Sigmoid colon (tissue), 4 donors: Measurements from ENCODE around the gene OR11A1.

Source experiments
- CTCF ChIP-seq, 4 experiments: fragments of 450-650 bp in 3 of 4; fragments of 200-600 bp in 1 of 4; IDR thresholded peaks; one replicate each; pipeline ENCODE4 v1.5.1; 2016 to 2019; ENCODE audit warnings: antibody characterized with exemption in 4 of 4, mild to moderate bottlenecking in 3 of 4, moderate library complexity in 2 of 4
- EP300 ChIP-seq, 4 donors: sonication (generic); formaldehyde crosslinking; IDR thresholded peaks; one replicate each; pipeline ENCODE4 v1.6.1; 2017; ENCODE audit warnings: antibody characterized with exemption in 4 of 4
- POLR2A ChIP-seq, 2 donors: fragments of 450-650 bp; IDR thresholded peaks; one replicate each; pipeline ENCODE4 v1.6.1; 2016; ENCODE audit warnings: antibody characterized with exemption in 2 of 2, mild to moderate bottlenecking in 2 of 2, moderate library complexity in 2 of 2
- POLR2AphosphoS5 ChIP-seq, 4 donors: sonication (generic); formaldehyde crosslinking; IDR thresholded peaks; one replicate each; pipeline ENCODE4 v1.6.1; 2017; ENCODE audit warnings: antibody characterized with exemption in 4 of 4

- TF ChIP-seq CTCF (IDR thresholded peaks at IDR 0.05) (no peak), POLR2A (IDR thresholded peaks at IDR 0.05) (no peak), POLR2AphosphoS5 (IDR thresholded peaks at IDR 0.05) (no peak), EP300 (IDR thresholded peaks at IDR 0.05) (no peak)
Observed at GRCh38 chr6:29505808-29506207, 48.9 kb upstream of the OR11A1 start.
